Right lobe of liver (tissue), 6 donors: ENCODE results near the gene SMIM11. TPM values are rescaled to one million over a fixed set of nuclear protein-coding genes. Genes with fewer than 3 reads are reported as not detected.
A peak's percentile ranks its signal among the peaks of the same experiment; 100 is the strongest.

ENCODE experiments used
- ATAC-seq, 4 donors: fragments of 200-7000 bp; cut with Tn5 transposase; one replicate each; pipeline ENCODE4 v1.9.1; 2020; ENCODE audit warnings: mild to moderate bottlenecking in 4 of 4, moderate library complexity in 4 of 4
- DNase-seq, 3 donors: peaks; one replicate each; pipeline ENCODE4 v3.0.0-alpha.2; 2020
- H3K27ac ChIP-seq, 3 donors: fragments of 200-600 bp; one replicate each; pipeline ENCODE4 v1.8.0; 2022
- H3K27me3 ChIP-seq, 2 donors: fragments of 200-600 bp; one replicate each; pipeline ENCODE4 v1.8.0; 2022
- H3K36me3 ChIP-seq, 4 donors: fragments of 200-600 bp; sonication (generic) in 1 of 4; one replicate each; pipeline versions ENCODE4 v1.5.1 to v1.8.0; 2017 to 2022; ENCODE audit warnings: control low read depth in 1 of 4
- H3K4me1 ChIP-seq, 4 donors: fragments of 200-600 bp; sonication (generic) in 1 of 4; one replicate each; pipeline versions ENCODE4 v1.5.1 to v1.8.0; 2017 to 2022; ENCODE audit warnings: control low read depth in 1 of 4
- H3K4me3 ChIP-seq, 3 donors: fragments of 200-600 bp; one replicate each; pipeline ENCODE4 v1.8.0; 2022
- H3K9me3 ChIP-seq, 4 donors: fragments of 200-600 bp; sonication (generic) in 1 of 4; one replicate each; pipeline versions ENCODE4 v1.5.1 to v1.8.0; 2017 to 2022; ENCODE audit warnings: control low read depth in 1 of 4
- POLR2A ChIP-seq: fragments of 450-650 bp; IDR thresholded peaks from one replicate; pipeline ENCODE4 v1.6.1; 2017; ENCODE audit warnings: antibody characterized with exemption, mild to moderate bottlenecking
- WGBS: methylation state at CpG from one replicate; pipeline ENCODE4 v1.1.6; 2018; ENCODE audit warnings: low coverage, low lambda C conversion rate; ENCODE audit not compliant: insufficient coverage; ENCODE audit errors: missing lambda C conversion rate; 5-methylcytosine and 5-hydroxymethylcytosine counted together
- intact Hi-C, 2 donors: fragments of 100-400 bp; cut with DNase I; formaldehyde crosslinking; loops; one replicate each; pipeline versions ENCODE4 v1.11.2 to v1.14.1; 2022
- total RNA-seq, 6 experiments: library from RNA; depleted of rRNA in 2 of 6; stranded (reverse); fragments of >200 nt in 2 of 6; fragmentation: NEBNext Ultra II Directional in 3 of 6; extraction: Animal tissue kit (Norgen Biotek cat#: 25700) in 3 of 6; gene quantifications; one replicate each; pipeline versions ENCODE4 v1.1.0 to v1.2.4, GENCODE V29; 2016 to 2023
- TF ChIP-seq, protein P1 (sequence below), 4 donors: fragments of 200-600 bp in 3 of 4; fragments of 450-650 bp in 1 of 4; IDR thresholded peaks; one replicate each; pipeline versions ENCODE4 v1.5.1 to v1.8.0; 2016 to 2022; ENCODE audit warnings: antibody characterized with exemption in 4 of 4, mild to moderate bottlenecking in 2 of 4
- donor health status: DM: no; HTN: yes; CAD: no.
- donor health status: DM: no; HTN: no; CAD: no.
- donor health status: DM: no; HTN: no; CAD: no.
- donor health status: DM: no; HTN: yes; CAD: no.
- donor health status: DM: no; HTN: yes; CAD: no.

The SMIM11 gene
- total RNA-seq, 6 experiments from 2014 or later = 0.51 to 12.3 (median 4.6) TPM

DNA sequence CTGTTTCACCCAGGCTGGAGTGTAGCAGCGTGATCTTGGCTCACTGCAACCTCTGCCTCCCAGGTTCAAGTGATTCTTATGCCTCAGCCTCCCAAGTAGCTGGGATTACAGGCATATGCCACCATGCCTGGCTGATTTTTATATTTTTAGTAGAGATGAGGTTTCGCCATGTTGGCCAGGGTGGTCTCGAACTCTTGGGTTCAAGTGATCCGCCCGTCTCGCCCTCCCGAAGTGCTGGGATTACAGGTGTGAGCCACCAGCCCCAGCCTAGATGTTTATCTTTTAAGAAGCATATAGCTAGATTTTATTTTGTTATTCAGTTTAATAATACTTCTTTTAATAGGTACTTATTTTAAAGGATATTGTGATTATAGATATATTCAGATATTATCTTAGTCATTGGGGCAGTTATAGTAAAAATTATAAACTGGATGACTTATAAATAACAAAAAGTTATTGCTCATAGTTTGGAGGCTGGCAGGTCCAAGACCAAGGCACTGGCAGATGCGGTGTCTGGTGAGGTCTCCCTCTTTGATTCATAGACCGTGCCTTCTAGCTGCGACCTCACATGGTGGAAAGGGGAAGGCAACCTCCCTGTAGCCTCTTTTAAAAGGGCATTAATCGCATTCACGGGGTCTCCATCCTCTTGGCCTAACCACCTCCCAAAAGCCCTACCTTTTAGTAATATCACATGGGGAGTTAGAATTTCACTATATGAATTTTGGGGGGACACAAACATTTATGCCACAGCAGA is 14.6 kb upstream of the SMIM11 start:
- no peaks in the 10 kb centered on the region for H3K36me3 ChIP-seq
- H3K27me3 ChIP-seq = no peaks in the 10 kb centered on the region
- ATAC-seq (no peak), DNase-seq (peak in 1 of 3 donors; percentile 11)
- no peak overlapping the region for H3K4me3 ChIP-seq
- intact Hi-C loops = no loop called here
- TF ChIP-seq POLR2A = no peak
- TF ChIP-seq, protein P1, sequence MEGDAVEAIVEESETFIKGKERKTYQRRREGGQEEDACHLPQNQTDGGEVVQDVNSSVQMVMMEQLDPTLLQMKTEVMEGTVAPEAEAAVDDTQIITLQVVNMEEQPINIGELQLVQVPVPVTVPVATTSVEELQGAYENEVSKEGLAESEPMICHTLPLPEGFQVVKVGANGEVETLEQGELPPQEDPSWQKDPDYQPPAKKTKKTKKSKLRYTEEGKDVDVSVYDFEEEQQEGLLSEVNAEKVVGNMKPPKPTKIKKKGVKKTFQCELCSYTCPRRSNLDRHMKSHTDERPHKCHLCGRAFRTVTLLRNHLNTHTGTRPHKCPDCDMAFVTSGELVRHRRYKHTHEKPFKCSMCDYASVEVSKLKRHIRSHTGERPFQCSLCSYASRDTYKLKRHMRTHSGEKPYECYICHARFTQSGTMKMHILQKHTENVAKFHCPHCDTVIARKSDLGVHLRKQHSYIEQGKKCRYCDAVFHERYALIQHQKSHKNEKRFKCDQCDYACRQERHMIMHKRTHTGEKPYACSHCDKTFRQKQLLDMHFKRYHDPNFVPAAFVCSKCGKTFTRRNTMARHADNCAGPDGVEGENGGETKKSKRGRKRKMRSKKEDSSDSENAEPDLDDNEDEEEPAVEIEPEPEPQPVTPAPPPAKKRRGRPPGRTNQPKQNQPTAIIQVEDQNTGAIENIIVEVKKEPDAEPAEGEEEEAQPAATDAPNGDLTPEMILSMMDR (IDR thresholded peaks at IDR 0.05) = no peak
- no peak overlapping the region for H3K27ac ChIP-seq
- peaks cover 0 to 3% (median 0%) of the 10 kb centered on the region in 4 donors for H3K4me1 ChIP-seq
- no peaks in the 10 kb centered on the region for H3K9me3 ChIP-seq
- WGBS = 71% methylated on average over 4 of the region's 12 CpGs

DNA sequence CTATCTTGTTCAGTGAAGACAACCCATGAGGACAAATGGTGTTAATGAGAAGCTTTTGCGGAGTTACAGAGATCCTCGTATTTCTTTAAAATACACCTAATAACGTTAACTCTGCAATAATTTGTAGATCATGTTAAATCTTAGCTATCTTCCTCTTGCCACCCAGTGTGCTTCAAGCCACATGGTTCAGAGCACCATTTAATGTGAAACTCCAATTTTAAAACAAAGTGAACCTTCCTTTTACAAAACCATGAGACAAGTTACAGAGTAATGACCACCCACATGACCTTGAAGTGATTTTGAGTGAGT is 13.2 kb upstream of the SMIM11 start:
- DNase-seq (no peak), ATAC-seq (peak in 3 of 4 donors; percentile 9 to 18 (median 12))
- Histone ChIP-seq H3K27ac (no peak overlapping the region), H3K36me3 (no peaks in the 10 kb centered on the region), H3K4me3 (no peak overlapping the region), H3K4me1 (peaks cover 0 to 3% (median 0%) of the 10 kb centered on the region in 4 donors), H3K27me3 (no peaks in the 10 kb centered on the region), H3K9me3 (no peaks in the 10 kb centered on the region)
- WGBS = 9% methylated on average over 3 of the region's 3 CpGs
- TF ChIP-seq, protein P1 (IDR thresholded peaks at IDR 0.05) = peak in 1 of 4 donors; percentile 2
- no peak for TF ChIP-seq POLR2A
- intact Hi-C loops = no loop called here

DNA sequence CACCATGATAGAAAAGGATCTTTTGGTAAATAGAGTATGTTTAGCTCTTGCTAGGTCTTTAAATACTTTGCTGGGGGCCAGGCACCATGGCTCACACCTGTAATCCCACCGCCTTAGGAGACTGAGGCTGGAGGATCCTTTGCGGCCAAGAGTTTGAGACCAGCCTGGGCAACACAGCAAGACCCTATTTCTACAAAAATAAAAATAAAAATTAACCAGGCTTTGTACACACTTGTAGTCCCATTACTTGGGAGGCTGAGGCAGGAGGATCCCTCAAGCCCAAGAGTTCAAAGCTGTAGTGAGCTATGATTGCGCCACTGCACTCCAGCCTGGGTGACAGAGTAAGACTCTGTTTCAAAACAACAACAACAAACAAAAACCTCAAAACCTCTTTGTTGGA is 12.6 kb upstream of the SMIM11 start:
- Histone ChIP-seq H3K4me1 (peaks cover 0 to 3% (median 0%) of the 10 kb centered on the region in 4 donors), H3K27me3 (no peaks in the 10 kb centered on the region), H3K9me3 (no peaks in the 10 kb centered on the region), H3K4me3 (no peak overlapping the region), H3K27ac (no peak overlapping the region), H3K36me3 (no peaks in the 10 kb centered on the region)
- intact Hi-C loops = no loop called here
- WGBS = 100% methylated on average over 1 of the region's 3 CpGs
- ATAC-seq = no peak
- TF ChIP-seq POLR2A = no peak
- TF ChIP-seq, protein P1 (IDR thresholded peaks at IDR 0.05) = no peak
- no peak for DNase-seq

DNA sequence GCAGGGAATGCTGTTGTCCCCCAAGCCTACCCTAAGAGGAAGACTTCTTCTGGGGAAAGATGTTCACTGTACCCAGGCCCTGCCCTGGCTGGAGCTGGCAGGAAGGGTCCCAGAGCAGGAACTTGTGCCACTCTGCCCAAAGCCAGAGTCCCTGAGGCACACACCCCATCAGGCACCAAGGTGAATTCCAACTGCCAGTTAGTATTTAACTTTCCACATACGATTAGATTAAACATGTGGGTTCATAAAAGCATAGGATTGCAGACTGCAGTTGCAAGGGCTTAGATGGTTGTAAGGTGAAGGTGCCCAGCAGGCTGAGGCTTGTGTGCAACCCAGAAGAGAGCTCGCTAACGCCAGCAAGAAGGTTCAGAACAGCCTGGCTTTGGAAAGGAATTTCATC is 11.6 kb upstream of the SMIM11 start, which contains the start of gene KCNE2:
Gene KCNE2, plus strand, starts transcription at position 274 of the 400 bp plus-strand sequence. CDS start 6,473 bp downstream, outside the sequence.
- WGBS = 80% methylated on average over 3 of the region's 3 CpGs
- H3K4me3 ChIP-seq = no peak within 1 kb of the TSS

More for the DNA sequence above, 11.6 kb upstream of the SMIM11 start, which contains the start of gene KCNE2:
- Histone ChIP-seq H3K36me3 (no peaks in the 10 kb centered on the region), H3K4me1 (peaks cover 0 to 3% (median 0%) of the 10 kb centered on the region in 4 donors), H3K27me3 (no peaks in the 10 kb centered on the region), H3K27ac (no peak within 1 kb of the TSS), H3K9me3 (no peaks in the 10 kb centered on the region)
- DNase-seq = peak in 1 of 3 donors; percentile 26
- TF ChIP-seq POLR2A = no peak
- TF ChIP-seq, protein P1 (IDR thresholded peaks at IDR 0.05) = no peak
- intact Hi-C loops = no loop called here
- ATAC-seq = no peak
